Measurements from ENCODE around the gene SRRT.
"Not testable (repeated sequence)": the region's sequence is repeated elsewhere in the genome, so short reads cannot be mapped to it uniquely, and the experiment has no call there.

DNA sequence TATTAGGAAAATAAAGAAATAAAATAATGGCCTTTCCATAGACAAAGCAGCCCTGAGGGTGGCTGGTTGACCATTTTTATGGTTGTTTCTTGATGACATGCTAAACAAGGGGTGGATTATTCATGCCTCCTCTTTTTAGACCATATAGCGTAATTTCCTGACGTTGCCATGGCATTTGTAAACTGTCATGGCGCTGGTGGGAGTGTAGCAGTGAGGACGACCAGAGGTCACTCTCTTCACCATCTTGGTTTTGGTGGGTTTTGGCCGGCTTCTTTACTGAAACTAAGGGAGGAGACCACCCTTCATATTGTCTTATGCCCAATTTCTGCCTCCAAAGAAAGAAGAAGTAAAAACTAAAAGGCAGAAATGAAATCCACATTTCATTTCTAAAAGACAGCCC lies 44.4 kb downstream of the SRRT start:
- TF ChIP-seq, protein P1, sequence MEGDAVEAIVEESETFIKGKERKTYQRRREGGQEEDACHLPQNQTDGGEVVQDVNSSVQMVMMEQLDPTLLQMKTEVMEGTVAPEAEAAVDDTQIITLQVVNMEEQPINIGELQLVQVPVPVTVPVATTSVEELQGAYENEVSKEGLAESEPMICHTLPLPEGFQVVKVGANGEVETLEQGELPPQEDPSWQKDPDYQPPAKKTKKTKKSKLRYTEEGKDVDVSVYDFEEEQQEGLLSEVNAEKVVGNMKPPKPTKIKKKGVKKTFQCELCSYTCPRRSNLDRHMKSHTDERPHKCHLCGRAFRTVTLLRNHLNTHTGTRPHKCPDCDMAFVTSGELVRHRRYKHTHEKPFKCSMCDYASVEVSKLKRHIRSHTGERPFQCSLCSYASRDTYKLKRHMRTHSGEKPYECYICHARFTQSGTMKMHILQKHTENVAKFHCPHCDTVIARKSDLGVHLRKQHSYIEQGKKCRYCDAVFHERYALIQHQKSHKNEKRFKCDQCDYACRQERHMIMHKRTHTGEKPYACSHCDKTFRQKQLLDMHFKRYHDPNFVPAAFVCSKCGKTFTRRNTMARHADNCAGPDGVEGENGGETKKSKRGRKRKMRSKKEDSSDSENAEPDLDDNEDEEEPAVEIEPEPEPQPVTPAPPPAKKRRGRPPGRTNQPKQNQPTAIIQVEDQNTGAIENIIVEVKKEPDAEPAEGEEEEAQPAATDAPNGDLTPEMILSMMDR (IDR thresholded peaks at IDR 0.05; ENCODE audit: low read depth, low read length): not testable (repeated sequence)
- TF ChIP-seq EZH2phosphoT487 (IDR thresholded peaks at IDR 0.05; ENCODE audit: low read depth): not testable (repeated sequence)

Data from OCI-LY3 (cell line).